Left lobe of liver (tissue), 1 donor: ENCODE measurements around the gene FGD2. TPM values are rescaled to one million over a fixed set of nuclear protein-coding genes. Genes with fewer than 3 reads are reported as not detected.

ENCODE experiments used
- total RNA-seq: library from RNA; stranded (reverse); gene quantifications from one replicate; pipeline ENCODE4 v1.2.1, GENCODE V29; 2021
- donor health status: DM: no; HTN: yes; CAD: no.

The FGD2 gene
- total RNA-seq, 1 donor from 2014 or later = 10.3 TPM

Other genes with a start within 250 kb of the FGD2 start
- gene CPNE5, start 166.2 kb upstream of the FGD2 start, total RNA-seq = 0.25 TPM
- gene PPIL1, start 130.9 kb upstream of the FGD2 start, total RNA-seq = 10.7 TPM
- 34.1 TPM for gene C6orf89, start 119.7 kb upstream of the FGD2 start, total RNA-seq
- not detected for gene PI16, start 50.9 kb upstream of the FGD2 start, total RNA-seq
- 63.8 TPM for gene MTCH1, start 19.5 kb upstream of the FGD2 start, total RNA-seq
- gene PIM1, start 164.5 kb downstream of the FGD2 start, total RNA-seq = 5.7 TPM